Endothelial cell of umbilical vein (primary cell): ENCODE results near the gene ABCC1. TPM values are rescaled to one million over a fixed set of nuclear protein-coding genes. Genes with fewer than 3 reads are reported as not detected.
A peak's percentile ranks its signal among the peaks of the same experiment; 100 is the strongest.

Experiments
- BruUV-seq: library from RNA; stranded (reverse); fragments of 400-500 nt; replicated peaks from 2 replicates; lab custom pipeline; 2021; lab: Mats Ljungman, UMichigan
- CTCF ChIA-PET: fragments of 300-600, 350-600 bp; sonication (Branson Sonifier 250); formaldehyde crosslinking; loops from one replicate; lab custom pipeline; 2021; ENCODE audit warnings: antibody characterized with exemption, inconsistent platforms; lab: Charles Lee
- POLR2A ChIA-PET: fragments of 300-600, 350-600 bp; sonication (Branson Sonifier 250); formaldehyde crosslinking; loops from one replicate; lab custom pipeline; 2021; ENCODE audit warnings: antibody characterized with exemption, inconsistent platforms; lab: Charles Lee
- DNase-seq: peaks from one replicate; pipeline ENCODE4 v3.0.0-alpha.2; 2011; ENCODE audit warnings: low read depth, low spot score
- FAIRE-seq: peaks from 2 replicates; lab custom pipeline; 2011; peaks lifted over from hg19 to GRCh38; lab: Jason Lieb, UNC
- H2AFZ ChIP-seq: 2 replicates; pipeline ENCODE4 v1.6.0; 2012; ENCODE audit warnings: low read depth, low read length, control low read depth, inconsistent platforms
- H3K27ac ChIP-seq: 2 replicates; pipeline ENCODE4 v1.5.1; 2011; ENCODE audit warnings: low read depth, mild to moderate bottlenecking, control low read depth, low read length, moderate library complexity; ENCODE audit not compliant: insufficient read depth
- H3K27me3 ChIP-seq, 2 experiments: 2 replicates each; pipeline versions ENCODE4 v1.6.0 to v1.6.1; 2011; ENCODE audit warnings: low read length in 2 of 2, mixed read lengths in 1 of 2; ENCODE audit not compliant: control insufficient read depth in 2 of 2, insufficient read depth in 2 of 2
- H3K36me3 ChIP-seq, 2 experiments: 2 replicates in 1 of 2; 3 replicates in 1 of 2; pipeline ENCODE4 v1.5.1; 2011; ENCODE audit warnings: low read length in 2 of 2, mild to moderate bottlenecking in 1 of 2, moderate library complexity in 1 of 2; ENCODE audit not compliant: control insufficient read depth in 2 of 2, insufficient read depth in 2 of 2; ENCODE audit errors: extremely low read depth in 1 of 2
- H3K4me1 ChIP-seq: 3 replicates; pipeline ENCODE4 v1.5.1; 2011; ENCODE audit warnings: mild to moderate bottlenecking, low read length; ENCODE audit not compliant: control insufficient read depth, insufficient read depth; ENCODE audit errors: extremely low read depth
- H3K4me2 ChIP-seq: 2 replicates; pipeline ENCODE4 v1.6.1; 2011; ENCODE audit warnings: low read length, control low read depth, mixed read lengths; ENCODE audit not compliant: insufficient read depth
- H3K4me3 ChIP-seq, 3 experiments: fragments of 200-600 bp in 1 of 3; sonication (generic), shearing (Covaris generic) in 1 of 3; replicated peaks in 1 of 3; 2 replicates each; pipeline ENCODE4 v1.5.1; 2011 to 2016; ENCODE audit warnings: control low read depth in 3 of 3, low read length in 3 of 3, mild to moderate bottlenecking in 2 of 3, inconsistent platforms in 1 of 3, low read depth in 1 of 3, moderate library complexity in 1 of 3; ENCODE audit not compliant: insufficient read depth in 1 of 3
- H3K79me2 ChIP-seq: 2 replicates; pipeline ENCODE4 v1.6.0; 2012; ENCODE audit warnings: low read length, inconsistent platforms; ENCODE audit not compliant: control insufficient read depth, insufficient read depth
- H3K9ac ChIP-seq: replicated peaks from 2 replicates; pipeline ENCODE3; 2011; ENCODE audit warnings: low read length, control low read depth; ENCODE audit not compliant: insufficient read depth; ENCODE audit errors: extremely low read depth
- H3K9me1 ChIP-seq: replicated peaks from 3 replicates; pipeline ENCODE4 v1.6.0; 2011; ENCODE audit warnings: mild to moderate bottlenecking, low read length; ENCODE audit not compliant: control insufficient read depth, insufficient read depth; ENCODE audit errors: extremely low read depth
- H3K9me3 ChIP-seq: replicated peaks from 2 replicates; pipeline ENCODE4 v1.5.1; 2012; ENCODE audit warnings: low read length, inconsistent platforms; ENCODE audit not compliant: control insufficient read depth, insufficient read depth
- H4K20me1 ChIP-seq: replicated peaks from 2 replicates; pipeline ENCODE3; 2011; ENCODE audit warnings: mild to moderate bottlenecking, low read length; ENCODE audit not compliant: control insufficient read depth, insufficient read depth; ENCODE audit errors: extremely low read depth
- CTCF ChIP-seq, 2 donors: IDR thresholded peaks; 1 replicate in 1 of 2; 2 replicates in 1 of 2; pipeline ENCODE4 v1.5.1; 2011; ENCODE audit warnings: low read length in 2 of 2, mild to moderate bottlenecking in 2 of 2, moderate library complexity in 2 of 2, control low read depth in 1 of 2, inconsistent platforms in 1 of 2, low read depth in 1 of 2; ENCODE audit not compliant: insufficient read depth in 1 of 2; ENCODE audit errors: extremely low read depth in 1 of 2
- EZH2 ChIP-seq: IDR thresholded peaks from 2 replicates; pipeline ENCODE4 v1.6.1; 2012; ENCODE audit warnings: borderline replicate concordance, low read depth, mild to moderate bottlenecking, moderate library complexity, low read length, inconsistent platforms; ENCODE audit not compliant: severe bottlenecking
- FOS ChIP-seq: IDR thresholded peaks from 2 replicates; pipeline ENCODE4 v1.6.1; 2011; ENCODE audit warnings: mild to moderate bottlenecking, low read length, moderate library complexity, borderline replicate concordance; ENCODE audit not compliant: insufficient read depth
- GATA2 ChIP-seq: IDR thresholded peaks from 2 replicates; pipeline ENCODE4 v1.7.0; 2011; ENCODE audit warnings: low read depth, mild to moderate bottlenecking, moderate library complexity, mixed read lengths, low read length; ENCODE audit not compliant: insufficient read length, insufficient read depth
- JUN ChIP-seq: IDR thresholded peaks from 2 replicates; pipeline ENCODE4 v1.6.1; 2011; ENCODE audit warnings: borderline replicate concordance, low read depth; ENCODE audit not compliant: insufficient read length, insufficient read depth
- MAX ChIP-seq: IDR thresholded peaks from 2 replicates; pipeline ENCODE4 v1.6.1; 2011; ENCODE audit not compliant: insufficient read depth, insufficient read length
- MYC ChIP-seq: IDR thresholded peaks from one replicate; pipeline ENCODE4 v1.6.1; 2011; ENCODE audit warnings: mild to moderate bottlenecking, low read depth, low read length
- POLR2A ChIP-seq: IDR thresholded peaks from 2 replicates; pipeline ENCODE4 v1.6.1; 2012; ENCODE audit warnings: low read depth, mild to moderate bottlenecking, control low read depth, low read length
- POLR2AphosphoS5 ChIP-seq: IDR thresholded peaks from 2 replicates; pipeline ENCODE4 v1.6.1; 2012; ENCODE audit warnings: low read depth, mild to moderate bottlenecking, control low read depth, low read length, moderate library complexity; ENCODE audit not compliant: insufficient read depth
- dilution Hi-C: fragments of 300-500 bp; cut with MboI; formaldehyde crosslinking; loops from one replicate; pipeline ENCODE4 v1.15.0; 2019; ENCODE audit warnings: low sequenced_read_pairs; ENCODE audit not compliant: extremely low pct_ligation_motif_present
- intact Hi-C: fragments of 100-400 bp; cut with micrococcal nuclease; formaldehyde crosslinking; loops from one replicate; pipeline ENCODE4 v1.10.0; 2022
- polyA plus RNA-seq, 4 experiments: library from polyadenylated mRNA; depleted of rRNA in 3 of 4; stranded (reverse) in 3 of 4; unstranded in 1 of 4; fragments of >200 nt; gene quantifications; 2 replicates each; pipeline versions ENCODE4 v1.2.1 to v1.2.3, GENCODE V29; 2011 to 2012; ENCODE audit warnings: missing spikeins in 1 of 4
- total RNA-seq: library from RNA; stranded (reverse); gene quantifications from 2 replicates; pipeline ENCODE4 v1.2.3, GENCODE V29; 2021

Gene ABCC1
- total and polyA plus RNA-seq, 2 donors (not counting 3 experiments of a cell fraction or from before 2014, with no cell fraction given), result 46.1 to 89.2 TPM

- dilution Hi-C loops, result no loop called here
- Histone ChIP-seq H4K20me1 (no peaks in the 10 kb centered on the region), H3K9ac (no peak overlapping the region), H3K27ac (no peak overlapping the region), H3K4me3 (no peak overlapping the region), H3K27me3 (no peaks in the 10 kb centered on the region), H3K9me3 (no peaks in the 10 kb centered on the region), H3K9me1 (no peaks in the 10 kb centered on the region), H2AFZ (no peak overlapping the region), H3K4me2 (no peak overlapping the region), H3K79me2 (peaks cover 6% of the 10 kb centered on the region), H3K4me1 (peaks cover 10% of the 10 kb centered on the region), H3K36me3 (peaks cover 20 to 37% of the 10 kb centered on the region in 2 experiments)
- no TSS peak for BruUV-seq
- POLR2A ChIA-PET, result no interaction called here
- FAIRE-seq, result no peak
- intact Hi-C loops, result loop anchor here (5.0 kb wide), 1 partner anchor 76 kb away; no protein-coding TSS in a partner anchor
- no peak for DNase-seq
- CTCF ChIA-PET, result interaction anchor here (0.7 to 2.2 kb wide), 5 partner anchors 14 to 171 kb away, joined by 3 to 14 read pairs (median 4); no protein-coding TSS in a partner anchor
- TF ChIP-seq EZH2, result no peak
- peak in 1 of 2 donors; percentile 20 for TF ChIP-seq CTCF (IDR thresholded peaks at IDR 0.05; ENCODE audit: extremely low read depth in 1 of 2, insufficient read depth in 1 of 2, low read depth in 1 of 2, low read length in 2 of 2)
These were observed 96.5 kb downstream of the ABCC1 start for GRCh38 chr16:16045879-16046278.

- POLR2A ChIA-PET, result no interaction called here
- Histone ChIP-seq H3K9me3 (no peaks in the 10 kb centered on the region), H3K36me3 (peaks cover 24 to 44% of the 10 kb centered on the region in 2 experiments), H3K27me3 (no peaks in the 10 kb centered on the region), H3K9me1 (no peaks in the 10 kb centered on the region), H3K4me2 (no peak overlapping the region), H3K27ac (no peak overlapping the region), H3K4me3 (no peak overlapping the region), H2AFZ (no peak overlapping the region), H4K20me1 (no peaks in the 10 kb centered on the region), H3K4me1 (peaks cover 10% of the 10 kb centered on the region), H3K9ac (no peak overlapping the region), H3K79me2 (peaks cover 3% of the 10 kb centered on the region)
- FAIRE-seq (no peak), DNase-seq (no peak)
- TF ChIP-seq EZH2 (no peak), MAX (no peak), MYC (no peak), JUN (no peak), GATA2 (no peak), POLR2AphosphoS5 (no peak), FOS (no peak), CTCF (IDR thresholded peaks at IDR 0.05; ENCODE audit: extremely low read depth in 1 of 2, insufficient read depth in 1 of 2, low read depth in 1 of 2, low read length in 2 of 2) (no peak), POLR2A (no peak)
- intact Hi-C loops (loop anchor here (5.0 kb wide), 1 partner anchor 75 kb away; no protein-coding TSS in a partner anchor), dilution Hi-C loops (no loop called here)
- no TSS peak for BruUV-seq
- CTCF ChIA-PET, result interaction anchor here (1.6 kb wide), 1 partner anchor 10 kb away, joined by 3 read pairs; no protein-coding TSS in a partner anchor
These were observed 98.3 kb downstream of the ABCC1 start for GRCh38 chr16:16047761-16048160.
